SK-N-SH treated with all-trans-retinoic acid at 6 μM for 48 hours (cell line): Measurements from ENCODE around the gene WNK2.

Experiments used
- ATAC-seq: fragments of 200-7000 bp; cut with Tn5 transposase; 3 replicates; pipeline ENCODE4 v1.9.1; 2020; ENCODE audit warnings: mild to moderate bottlenecking, moderate library complexity
- ARNTL ChIP-seq: fragments of 450-650 bp; formaldehyde crosslinking; IDR thresholded peaks from 2 replicates; pipeline ENCODE4 v1.5.0; 2020; ENCODE audit warnings: low read depth, mild to moderate bottlenecking, moderate library complexity, borderline replicate concordance
- BACH2 ChIP-seq: fragments of 250-450 bp; sonication (Bioruptor Pico); IDR thresholded peaks from 2 replicates; pipeline ENCODE4 v1.9.0; 2021; ENCODE audit warnings: mild to moderate bottlenecking, borderline replicate concordance
- CSDC2 ChIP-seq: fragments of 250-450 bp; sonication (Bioruptor Pico); IDR thresholded peaks from 2 replicates; pipeline ENCODE4 v1.5.0; 2020; ENCODE audit warnings: mild to moderate bottlenecking, moderate library complexity
- CSRNP3 ChIP-seq: fragments of 250-450 bp; sonication (Bioruptor Pico); IDR thresholded peaks from 2 replicates; pipeline ENCODE4 v1.5.1; 2021; ENCODE audit warnings: mild to moderate bottlenecking, moderate library complexity
- ESRRG ChIP-seq: fragments of 250-450 bp; sonication (Bioruptor Pico); IDR thresholded peaks from 2 replicates; pipeline ENCODE4 v1.6.1; 2021; ENCODE audit warnings: mild to moderate bottlenecking
- GLIS3 ChIP-seq: fragments of 250-450 bp; sonication (Bioruptor Pico); IDR thresholded peaks from 2 replicates; pipeline ENCODE4 v1.5.0; 2020; ENCODE audit warnings: mild to moderate bottlenecking, moderate library complexity
- ISL1 ChIP-seq: fragments of 250-450 bp; sonication (Bioruptor Pico); IDR thresholded peaks from 2 replicates; pipeline ENCODE4 v2.1.2; 2022; ENCODE audit warnings: mild to moderate bottlenecking, moderate library complexity
- OSR1 ChIP-seq: fragments of 250-450 bp; sonication (Bioruptor Pico); IDR thresholded peaks from 2 replicates; pipeline ENCODE4 v1.8.0; 2022; ENCODE audit warnings: moderate library complexity, mild to moderate bottlenecking, inconsistent platforms
- PATZ1 ChIP-seq: fragments of 250-450 bp; sonication (Bioruptor Pico); IDR thresholded peaks from 2 replicates; pipeline ENCODE4 v1.8.0; 2020; ENCODE audit warnings: mild to moderate bottlenecking, moderate library complexity, borderline replicate concordance
- PPARA ChIP-seq: fragments of 250-450 bp; sonication (Bioruptor Pico); IDR thresholded peaks from 2 replicates; pipeline ENCODE4 v1.5.0; 2020; ENCODE audit warnings: mild to moderate bottlenecking, borderline replicate concordance
- RARB ChIP-seq: fragments of 250-450 bp; sonication (Bioruptor Pico); IDR thresholded peaks from 2 replicates; pipeline ENCODE4 v1.8.0; 2021; ENCODE audit warnings: mild to moderate bottlenecking, moderate library complexity
- SNAI2 ChIP-seq: fragments of 250-450 bp; sonication (Bioruptor Pico); IDR thresholded peaks from 2 replicates; pipeline ENCODE4 v1.5.0; 2020; ENCODE audit warnings: mild to moderate bottlenecking, moderate library complexity
- TCF4 ChIP-seq: fragments of 250-450 bp; sonication (Bioruptor Pico); IDR thresholded peaks from 2 replicates; pipeline ENCODE4 v1.8.0; 2021; ENCODE audit warnings: mild to moderate bottlenecking, moderate library complexity, borderline replicate concordance
- ZC3H10 ChIP-seq: fragments of 250-450 bp; sonication (Bioruptor Pico); IDR thresholded peaks from 2 replicates; pipeline ENCODE4 v1.5.1; 2021; ENCODE audit warnings: mild to moderate bottlenecking, moderate library complexity
- ZFP3 ChIP-seq: fragments of 250-450 bp; sonication (Bioruptor Pico); IDR thresholded peaks from 2 replicates; pipeline ENCODE4 v1.5.0; 2020; ENCODE audit warnings: mild to moderate bottlenecking, moderate library complexity
- ZFP30 ChIP-seq: fragments of 450-650 bp; formaldehyde crosslinking; IDR thresholded peaks from 2 replicates; pipeline ENCODE4 v1.5.0; 2022; ENCODE audit warnings: mild to moderate bottlenecking, moderate library complexity
- ZNF565 ChIP-seq: fragments of 450-650 bp; formaldehyde crosslinking; conservative IDR thresholded peaks from 2 replicates; pipeline ENCODE4 v1.5.0; 2020; ENCODE audit warnings: low read depth, mild to moderate bottlenecking, moderate library complexity
- ZNF70 ChIP-seq: fragments of 450-650 bp; formaldehyde crosslinking; IDR thresholded peaks from 2 replicates; pipeline ENCODE4 v1.5.0; 2020; ENCODE audit warnings: mild to moderate bottlenecking, moderate library complexity
- ZNF8 ChIP-seq: fragments of 450-650 bp; formaldehyde crosslinking; IDR thresholded peaks from 2 replicates; pipeline ENCODE4 v1.5.0; 2020; ENCODE audit warnings: mild to moderate bottlenecking, moderate library complexity
- TF ChIP-seq, protein P1 (sequence below): fragments of 250-450 bp; sonication (Bioruptor Pico); IDR thresholded peaks from 2 replicates; pipeline ENCODE4 v1.5.1; 2020; ENCODE audit warnings: low read depth, mild to moderate bottlenecking, moderate library complexity

Gene WNK2

GRCh38 chr9:93317495-93318094 is 133.7 kb downstream of the WNK2 start (continued):
- TF ChIP-seq PPARA (CRISPR knock-in tag) (no peak), ZFP30 (no peak), OSR1 (CRISPR knock-in tag) (no peak), TCF4 (no peak), CSRNP3 (CRISPR knock-in tag) (no peak), ZFP3 (CRISPR knock-in tag) (no peak), BACH2 (CRISPR knock-in tag) (no peak), ARNTL (CRISPR knock-in tag) (no peak), RARB (CRISPR knock-in tag) (no peak), CSDC2 (CRISPR knock-in tag) (no peak)
- TF ChIP-seq, protein P1, sequence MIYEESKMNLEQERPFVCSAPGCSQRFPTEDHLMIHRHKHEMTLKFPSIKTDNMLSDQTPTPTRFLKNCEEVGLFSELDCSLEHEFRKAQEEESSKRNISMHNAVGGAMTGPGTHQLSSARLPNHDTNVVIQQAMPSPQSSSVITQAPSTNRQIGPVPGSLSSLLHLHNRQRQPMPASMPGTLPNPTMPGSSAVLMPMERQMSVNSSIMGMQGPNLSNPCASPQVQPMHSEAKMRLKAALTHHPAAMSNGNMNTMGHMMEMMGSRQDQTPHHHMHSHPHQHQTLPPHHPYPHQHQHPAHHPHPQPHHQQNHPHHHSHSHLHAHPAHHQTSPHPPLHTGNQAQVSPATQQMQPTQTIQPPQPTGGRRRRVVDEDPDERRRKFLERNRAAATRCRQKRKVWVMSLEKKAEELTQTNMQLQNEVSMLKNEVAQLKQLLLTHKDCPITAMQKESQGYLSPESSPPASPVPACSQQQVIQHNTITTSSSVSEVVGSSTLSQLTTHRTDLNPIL (CRISPR knock-in tag), result no peak

DNA sequence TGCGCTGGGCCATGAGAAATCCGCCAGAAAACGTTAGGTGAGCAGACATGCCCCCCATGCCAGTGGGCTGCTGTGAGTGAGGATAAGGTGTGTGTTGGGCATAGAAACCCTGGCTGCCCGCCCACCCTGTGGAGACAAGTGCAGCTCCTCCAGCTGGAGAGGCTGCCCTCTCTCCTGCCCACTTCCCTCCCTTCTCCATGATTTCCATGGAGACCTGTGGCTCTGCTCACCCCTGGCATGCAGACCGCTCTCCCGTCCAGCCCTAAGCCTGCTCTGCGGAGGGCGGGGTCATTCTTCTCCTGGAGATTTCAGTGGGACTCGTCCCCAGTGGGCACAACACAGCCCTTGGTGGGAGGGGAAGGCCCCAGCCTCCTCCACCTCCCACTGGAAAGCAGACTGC is 134.5 kb downstream of the WNK2 start:
- TF ChIP-seq BACH2 (CRISPR knock-in tag) (no peak), ESRRG (CRISPR knock-in tag) (no peak), ISL1 (CRISPR knock-in tag) (no peak)
- TF ChIP-seq, all 23 proteins: peak for 0
- ATAC-seq, result no peak

DNA sequence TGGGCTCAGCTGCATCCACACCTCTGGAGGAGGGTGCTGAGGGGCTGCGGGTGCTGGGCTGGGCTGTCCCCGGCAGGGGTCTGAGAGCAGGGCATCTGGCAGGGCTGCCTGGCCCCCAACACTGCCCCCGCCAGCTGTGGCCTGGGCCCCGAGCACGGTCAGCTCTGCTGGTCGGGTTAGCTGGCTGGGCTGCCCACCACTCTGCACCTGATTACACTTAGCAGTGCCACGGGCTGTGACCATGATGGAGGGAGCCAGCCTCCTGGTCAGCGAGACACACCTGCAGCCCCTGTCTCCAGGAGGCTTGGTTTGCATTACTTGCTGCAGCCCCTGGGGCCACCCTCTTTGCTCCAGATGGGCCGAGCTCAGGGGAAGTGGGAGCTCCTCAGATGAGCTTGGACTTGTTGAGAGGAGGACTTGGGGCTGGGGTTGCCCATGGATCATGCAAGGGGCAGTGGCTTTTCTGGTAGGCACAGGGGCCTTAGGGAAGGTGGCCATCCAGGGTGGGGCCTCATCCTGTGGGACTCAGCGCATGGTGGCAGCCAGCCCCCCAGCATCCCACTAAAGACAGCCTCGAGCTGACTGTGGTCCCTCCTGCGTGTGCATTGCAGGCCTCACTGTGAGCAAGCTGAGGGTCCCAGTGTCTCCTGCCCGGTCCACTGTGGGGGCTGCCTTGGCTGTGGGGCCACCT is 135.5 kb downstream of the WNK2 start:
- TF ChIP-seq ESRRG (CRISPR knock-in tag), result no peak
- no peak for TF ChIP-seq CSRNP3 (CRISPR knock-in tag)
- no peak for ATAC-seq

GRCh38 chr9:93319992-93320500 is 136.1 kb downstream of the WNK2 start:
- ATAC-seq, result no peak; the same call in 2 of the 3 replicates
- TF ChIP-seq ZFP3 (CRISPR knock-in tag), result no peak
- no peak for TF ChIP-seq PATZ1 (CRISPR knock-in tag)
- TF ChIP-seq ZC3H10 (CRISPR knock-in tag), result no peak
- no peak for TF ChIP-seq ESRRG (CRISPR knock-in tag)
- TF ChIP-seq GLIS3 (CRISPR knock-in tag), result no peak
- TF ChIP-seq CSDC2 (CRISPR knock-in tag), result no peak
- TF ChIP-seq ZNF565 (CRISPR knock-in tag), result no peak
- no peak for TF ChIP-seq OSR1 (CRISPR knock-in tag)
- TF ChIP-seq PPARA (CRISPR knock-in tag), result no peak
- TF ChIP-seq CSRNP3 (CRISPR knock-in tag), result no peak
- no peak for TF ChIP-seq ZNF70 (CRISPR knock-in tag)
- TF ChIP-seq SNAI2 (CRISPR knock-in tag), result no peak
- TF ChIP-seq ZNF8, result no peak
- TF ChIP-seq, protein P1 (CRISPR knock-in tag), result no peak
- TF ChIP-seq RARB (CRISPR knock-in tag), result no peak
- no peak for TF ChIP-seq ARNTL (CRISPR knock-in tag)
- TF ChIP-seq BACH2 (CRISPR knock-in tag), result no peak
